PFSK-1 (cell line): Measurements from ENCODE around the gene BCL2.

Source experiments
- FOXP2 ChIP-seq: optimal IDR thresholded peaks from 2 replicates; pipeline ENCODE3; 2011; ENCODE audit warnings: borderline replicate concordance, control low read depth, inconsistent platforms; ENCODE audit not compliant: insufficient read depth; ENCODE audit errors: extremely low read length, extremely low read depth
- POLR2AphosphoS5 ChIP-seq: IDR thresholded peaks from 2 replicates; pipeline ENCODE4 v1.6.1; 2012; ENCODE audit warnings: low read depth, mild to moderate bottlenecking, control low read depth, low read length, moderate library complexity
- REST ChIP-seq, 2 experiments: IDR thresholded peaks; 2 replicates each; pipeline versions ENCODE4 v1.6.1 to v1.8.0; 2011 to 2012; ENCODE audit warnings: low read depth in 2 of 2, low read length in 2 of 2, control low read depth in 1 of 2, inconsistent platforms in 1 of 2, mild to moderate bottlenecking in 1 of 2, moderate library complexity in 1 of 2; ENCODE audit not compliant: insufficient read depth in 1 of 2
- SIN3A ChIP-seq: IDR thresholded peaks from 2 replicates; pipeline ENCODE4 v1.6.1; 2012; ENCODE audit warnings: mild to moderate bottlenecking, low read length, moderate library complexity, borderline replicate concordance; ENCODE audit not compliant: insufficient read depth

GRCh38 chr18:63175264-63175663, 144.3 kb downstream of the BCL2 start:
- TF ChIP-seq SIN3A (no peak), REST (IDR thresholded peaks at IDR 0.05; ENCODE audit: insufficient read depth in 1 of 2, low read depth in 2 of 2, low read length in 2 of 2) (no peak), POLR2AphosphoS5 (no peak), FOXP2 (no peak)
